Uterus (tissue), 2 donors: ENCODE measurements around the gene RTP4.

Source experiments
- CTCF ChIP-seq, 4 experiments: fragments of 200-600 bp in 2 of 4; fragments of 450-650 bp in 2 of 4; sonication (generic) in 2 of 4; IDR thresholded peaks; one replicate each; pipeline ENCODE4 v1.5.1; 2016 to 2019; ENCODE audit warnings: antibody characterized with exemption in 4 of 4, mild to moderate bottlenecking in 2 of 4, moderate library complexity in 1 of 4
- POLR2A ChIP-seq, 2 donors: fragments of 450-650 bp; IDR thresholded peaks; one replicate each; pipeline ENCODE4 v1.6.1; 2016; ENCODE audit warnings: antibody characterized with exemption in 2 of 2, mild to moderate bottlenecking in 1 of 2, moderate library complexity in 1 of 2

- TF ChIP-seq POLR2A (IDR thresholded peaks at IDR 0.05) = no peak
- TF ChIP-seq CTCF (IDR thresholded peaks at IDR 0.05) = no peak
These were observed 17.1 kb downstream of the RTP4 start for GRCh38 chr3:187385296-187385695.
